SK-N-MC (cell line): ENCODE data around the gene PCDHA11.

ENCODE experiments used
- EZH2 ChIP-seq: fragments of 200-600 bp; sonication (generic); IDR thresholded peaks from one replicate; pipeline ENCODE4 v1.6.1; 2017; ENCODE audit warnings: antibody characterized with exemption
- POLR2AphosphoS5 ChIP-seq: IDR thresholded peaks from 2 replicates; pipeline ENCODE4 v1.6.1; 2012; ENCODE audit warnings: mild to moderate bottlenecking, low read depth, low read length, borderline replicate concordance

DNA sequence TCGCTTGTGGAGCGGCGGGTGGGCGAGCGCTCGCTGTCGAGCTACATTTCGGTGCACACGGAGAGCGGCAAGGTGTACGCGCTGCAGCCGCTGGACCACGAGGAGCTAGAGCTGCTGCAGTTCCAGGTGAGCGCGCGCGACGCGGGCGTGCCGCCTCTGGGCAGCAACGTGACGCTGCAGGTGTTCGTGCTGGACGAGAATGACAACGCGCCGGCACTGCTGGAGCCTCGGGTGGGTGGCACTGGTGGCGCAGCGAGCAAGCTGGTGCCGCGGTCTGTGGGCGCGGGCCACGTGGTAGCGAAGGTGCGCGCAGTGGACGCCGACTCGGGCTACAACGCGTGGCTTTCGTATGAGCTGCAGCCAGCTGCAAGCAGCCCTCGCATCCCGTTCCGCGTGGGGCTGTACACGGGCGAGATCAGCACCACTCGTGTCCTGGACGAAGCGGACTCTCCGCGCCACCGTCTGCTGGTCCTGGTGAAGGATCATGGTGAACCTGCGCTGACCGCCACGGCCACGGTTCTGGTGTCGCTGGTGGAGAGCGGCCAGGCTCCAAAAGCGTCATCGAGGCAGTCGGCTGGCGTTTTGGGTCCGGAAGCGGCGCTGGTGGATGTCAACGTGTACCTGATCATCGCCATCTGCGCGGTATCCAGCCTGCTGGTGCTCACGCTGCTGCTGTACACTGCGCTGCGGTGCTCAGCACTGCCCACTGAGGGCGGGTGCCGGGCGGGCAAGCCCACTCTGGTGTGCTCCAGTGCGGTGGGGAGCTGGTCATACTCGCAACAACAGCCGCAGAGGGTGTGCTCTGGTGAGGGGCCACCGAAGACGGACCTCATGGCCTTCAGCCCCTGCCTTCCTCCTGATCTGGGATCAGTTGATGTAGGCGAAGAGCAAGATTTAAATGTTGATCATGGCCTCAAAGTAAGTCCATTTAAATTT is 25.7 kb upstream of the PCDHA11 start:
- TF ChIP-seq EZH2 (no peak), POLR2AphosphoS5 (no peak)
